ENCODE data around the gene TMEM187. TPM values are rescaled to one million over a fixed set of nuclear protein-coding genes. Genes with fewer than 3 reads are reported as not detected.

TMEM187 gene
- total and polyA plus RNA-seq, 10 of the 15 experiments (the other 5 are each of a cell fraction or from before 2014, with no cell fraction given): 0.45 to 8.5 (median 4.1) TPM

- Histone ChIP-seq H3K4me1 (ENCODE audit: control insufficient read depth, insufficient read depth, low read length) (no peaks in the 10 kb centered on the region), H3K27me3 (replicated peaks in 1 of 2; ENCODE audit: control insufficient read depth in 2 of 2, insufficient read depth in 2 of 2, low read length in 1 of 2) (no peaks in the 10 kb centered on the region), H4K20me1 (ENCODE audit: control insufficient read depth, insufficient read depth) (no peaks in the 10 kb centered on the region; the same call in 1 of the 2 replicates), H3K9me3 (replicated peaks; ENCODE audit: control insufficient read depth, insufficient read depth, low read length) (no peaks in the 10 kb centered on the region), H3K27ac (ENCODE audit: control insufficient read depth, insufficient read depth) (no peak overlapping the region), H3K9ac (ENCODE audit: control insufficient read depth, insufficient read depth, low read length) (no peak overlapping the region), H3K79me2 (ENCODE audit: control insufficient read depth, insufficient read depth, low read length) (peaks cover 20% of the 10 kb centered on the region), H3K4me3 (no peak overlapping the region), H3K36me3 (ENCODE audit: control insufficient read depth in 2 of 2, insufficient read depth in 2 of 2, low read length in 1 of 2) (peaks cover 17 to 65% of the 10 kb centered on the region in 2 experiments), H2AFZ (ENCODE audit: control insufficient read depth, low read depth, low read length) (no peak overlapping the region), H3K4me2 (ENCODE audit: control insufficient read depth, insufficient read depth) (no peak overlapping the region)
- ChIA-PET RAD21 (ENCODE audit: unreplicated experiment) (no interaction called here), CTCF (interaction anchor here (0.8 to 1.6 kb wide), 3 partner anchors 14 to 99 kb away, joined by 3 to 5 read pairs (median 3); no protein-coding TSS in a partner anchor), POLR2A (interaction anchor here (1.4 kb wide), 1 partner anchor 9 kb away, joined by 5 read pairs; no protein-coding TSS in a partner anchor), SMC1A (ENCODE audit: uncharacterized antibody, unreplicated experiment) (no interaction called here)
- ATAC-seq (no peak), DNase-seq (ENCODE audit: low read depth, low spot score) (no peak), FAIRE-seq (no peak)
- in situ Hi-C loops (cut with MboI) (loop anchor here (5.0 to 10.0 kb wide), 2 partner anchors 199 to 1006 kb away; partner anchors contain the start of gene PLXNB3), intact Hi-C loops (cut with micrococcal nuclease; ENCODE audit: unreplicated experiment) (no loop called here)
- WGBS (ENCODE audit: insufficient coverage, insufficient replicate concordance, low lambda C conversion rate, missing lambda C conversion rate): 97% methylated on average over 11 of the region's 11 CpGs
- BruUV-seq (replicated peaks): no TSS peak
- TF ChIP-seq BCL11A (IDR thresholded peaks at IDR 0.05; ENCODE audit: low read depth, low read length): no peak
- no peak for TF ChIP-seq MYB (IDR thresholded peaks at IDR 0.05; ENCODE audit: borderline replicate concordance, low read depth, low read length)
- no peak for TF ChIP-seq CREB1 (IDR thresholded peaks at IDR 0.05; ENCODE audit: low read depth)
- TF ChIP-seq ETV6 (conservative IDR thresholded peaks at IDR 0.05 in 1 of 2, IDR thresholded peaks at IDR 0.05 in 1 of 2; ENCODE audit: borderline replicate concordance in 1 of 2, low read depth in 1 of 2): no peak
- no peak for TF ChIP-seq ZBED1 (IDR thresholded peaks at IDR 0.05; ENCODE audit: borderline replicate concordance)
- no peak for TF ChIP-seq TAF1 (IDR thresholded peaks at IDR 0.05; ENCODE audit: borderline replicate concordance, low read depth, low read length)
- no peak for TF ChIP-seq TBL1XR1 (IDR thresholded peaks at IDR 0.05; ENCODE audit: low read depth, low read length)
- no peak for TF ChIP-seq PAX8 (IDR thresholded peaks at IDR 0.05)
- no peak for TF ChIP-seq HDAC2 (IDR thresholded peaks at IDR 0.05)
Measured at GRCh38 chrX:153961292-153961691, 11.3 kb upstream of the TMEM187 start.

All from GM12878 (cell line).